LNCaP clone FGC (cell line): ENCODE data around the gene SLC25A39.
A peak's percentile ranks its signal among the peaks of the same experiment; 100 is the strongest.
"Not testable (repeated sequence)": the region's sequence is repeated elsewhere in the genome, so short reads cannot be mapped to it uniquely, and the experiment has no call there.

Source experiments
- DNase-seq: peaks from one replicate; pipeline ENCODE4 v3.0.0-alpha.2; 2011; ENCODE audit warnings: low read depth
- H3K4me3 ChIP-seq: 2 replicates; pipeline ENCODE4 v1.5.1; 2011; ENCODE audit warnings: mild to moderate bottlenecking, low read depth, low read length, control low read depth
- TF ChIP-seq, protein P1 (sequence below): IDR thresholded peaks from 2 replicates; pipeline ENCODE4 v1.5.1; 2012; ENCODE audit warnings: mild to moderate bottlenecking; ENCODE audit not compliant: control insufficient read depth, insufficient read depth; ENCODE audit errors: extremely low read depth

The SLC25A39 gene, protein sequence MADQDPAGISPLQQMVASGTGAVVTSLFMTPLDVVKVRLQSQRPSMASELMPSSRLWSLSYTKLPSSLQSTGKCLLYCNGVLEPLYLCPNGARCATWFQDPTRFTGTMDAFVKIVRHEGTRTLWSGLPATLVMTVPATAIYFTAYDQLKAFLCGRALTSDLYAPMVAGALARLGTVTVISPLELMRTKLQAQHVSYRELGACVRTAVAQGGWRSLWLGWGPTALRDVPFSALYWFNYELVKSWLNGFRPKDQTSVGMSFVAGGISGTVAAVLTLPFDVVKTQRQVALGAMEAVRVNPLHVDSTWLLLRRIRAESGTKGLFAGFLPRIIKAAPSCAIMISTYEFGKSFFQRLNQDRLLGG

DNA sequence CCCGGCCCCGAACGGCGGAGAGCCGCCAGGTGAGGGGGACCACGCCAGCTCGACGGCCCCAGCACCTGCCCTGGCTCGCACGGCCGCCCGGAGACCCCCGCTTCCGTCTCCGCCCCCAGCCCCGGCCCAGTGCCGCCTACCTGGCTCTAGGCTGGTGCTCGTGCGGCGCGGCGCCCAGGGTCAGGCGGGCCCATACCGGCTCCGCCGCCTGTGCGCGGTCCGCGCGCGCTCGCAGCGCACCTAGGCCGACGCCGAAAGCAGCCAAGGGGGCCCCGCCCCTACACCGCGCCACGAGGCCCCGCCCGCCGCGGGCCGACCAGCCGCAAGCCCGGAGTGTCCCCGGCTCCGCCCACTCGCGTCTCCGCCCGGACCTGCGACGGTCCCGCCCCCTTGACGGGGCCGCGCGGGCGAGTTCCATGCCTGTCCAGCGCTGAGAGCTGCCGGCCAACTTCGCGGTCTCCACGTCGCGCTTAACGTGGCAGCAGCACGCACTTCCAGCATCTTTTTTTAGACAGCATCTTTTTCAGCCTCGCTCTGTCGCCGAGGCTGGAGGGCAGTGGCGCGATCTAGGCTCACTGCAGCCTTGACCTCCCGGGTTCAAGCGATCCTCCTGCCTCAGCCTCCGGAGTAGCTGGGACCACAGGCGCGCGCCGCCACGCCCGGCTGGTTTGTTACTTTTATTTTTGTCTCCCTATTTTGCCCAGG lies at the start of gene SLC25A39:
TSS of gene SLC25A39 (minus strand) at position 253 of the 705 bp plus-strand sequence. CDS start 1,261 bp downstream, outside the sequence.
- TF ChIP-seq, protein P1, sequence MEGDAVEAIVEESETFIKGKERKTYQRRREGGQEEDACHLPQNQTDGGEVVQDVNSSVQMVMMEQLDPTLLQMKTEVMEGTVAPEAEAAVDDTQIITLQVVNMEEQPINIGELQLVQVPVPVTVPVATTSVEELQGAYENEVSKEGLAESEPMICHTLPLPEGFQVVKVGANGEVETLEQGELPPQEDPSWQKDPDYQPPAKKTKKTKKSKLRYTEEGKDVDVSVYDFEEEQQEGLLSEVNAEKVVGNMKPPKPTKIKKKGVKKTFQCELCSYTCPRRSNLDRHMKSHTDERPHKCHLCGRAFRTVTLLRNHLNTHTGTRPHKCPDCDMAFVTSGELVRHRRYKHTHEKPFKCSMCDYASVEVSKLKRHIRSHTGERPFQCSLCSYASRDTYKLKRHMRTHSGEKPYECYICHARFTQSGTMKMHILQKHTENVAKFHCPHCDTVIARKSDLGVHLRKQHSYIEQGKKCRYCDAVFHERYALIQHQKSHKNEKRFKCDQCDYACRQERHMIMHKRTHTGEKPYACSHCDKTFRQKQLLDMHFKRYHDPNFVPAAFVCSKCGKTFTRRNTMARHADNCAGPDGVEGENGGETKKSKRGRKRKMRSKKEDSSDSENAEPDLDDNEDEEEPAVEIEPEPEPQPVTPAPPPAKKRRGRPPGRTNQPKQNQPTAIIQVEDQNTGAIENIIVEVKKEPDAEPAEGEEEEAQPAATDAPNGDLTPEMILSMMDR = no peak
- H3K4me3 ChIP-seq = peak within 1 kb of the TSS; percentile 81
- peak; percentile 51 for DNase-seq

- H3K4me3 ChIP-seq = no peak overlapping the region
- no peak for DNase-seq
- TF ChIP-seq, protein P1 = no peak
Measured at GRCh38 chr17:44372036-44372435, 47.4 kb upstream of the SLC25A39 start.

GRCh38 chr17:44369414-44370023 lies 44.9 kb upstream of the SLC25A39 start:
- not testable (repeated sequence) for DNase-seq, H3K4me3 ChIP-seq

DNA sequence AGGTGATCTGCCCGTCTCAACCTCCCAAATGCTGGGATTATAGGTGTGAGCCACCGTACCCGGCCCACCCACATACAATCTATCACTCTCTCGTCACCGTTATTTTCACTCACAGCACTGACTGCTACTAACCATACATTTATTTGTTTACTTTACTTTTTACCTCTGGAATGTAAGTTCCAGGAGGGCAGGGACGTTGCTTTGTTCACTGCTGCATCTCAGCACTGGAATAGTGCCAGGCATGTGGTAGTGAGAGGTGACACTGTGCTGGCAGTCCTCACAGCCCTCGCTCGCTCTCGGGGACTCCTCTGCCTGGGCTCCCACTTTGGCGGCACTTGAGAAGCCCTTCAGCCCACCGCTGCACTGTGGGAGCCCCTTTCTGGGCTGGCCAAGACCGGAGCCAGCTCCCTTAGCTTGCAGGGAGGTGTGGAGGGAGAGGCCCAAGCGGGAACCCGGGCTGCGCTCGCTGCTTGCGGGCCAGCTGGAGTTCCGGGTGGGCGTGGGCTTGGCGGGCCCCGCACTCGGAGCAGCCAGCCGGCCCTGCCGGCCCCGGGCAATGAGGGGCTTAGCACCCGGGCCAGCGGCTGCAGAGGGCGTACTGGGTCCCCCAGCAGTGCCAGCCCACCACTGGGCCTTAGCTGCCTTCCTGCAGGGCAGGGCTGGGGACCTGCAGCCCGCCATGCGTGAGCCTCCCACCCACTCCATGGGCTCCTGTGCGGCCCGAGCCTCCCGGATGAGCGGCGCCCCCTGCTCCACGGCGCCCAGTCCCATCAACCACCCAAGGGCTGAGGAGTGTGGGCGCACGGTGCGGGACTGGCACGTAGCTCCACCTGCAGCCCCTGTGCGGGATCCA lies 44.0 kb upstream of the SLC25A39 start:
- not testable (repeated sequence) for H3K4me3 ChIP-seq, DNase-seq

DNA sequence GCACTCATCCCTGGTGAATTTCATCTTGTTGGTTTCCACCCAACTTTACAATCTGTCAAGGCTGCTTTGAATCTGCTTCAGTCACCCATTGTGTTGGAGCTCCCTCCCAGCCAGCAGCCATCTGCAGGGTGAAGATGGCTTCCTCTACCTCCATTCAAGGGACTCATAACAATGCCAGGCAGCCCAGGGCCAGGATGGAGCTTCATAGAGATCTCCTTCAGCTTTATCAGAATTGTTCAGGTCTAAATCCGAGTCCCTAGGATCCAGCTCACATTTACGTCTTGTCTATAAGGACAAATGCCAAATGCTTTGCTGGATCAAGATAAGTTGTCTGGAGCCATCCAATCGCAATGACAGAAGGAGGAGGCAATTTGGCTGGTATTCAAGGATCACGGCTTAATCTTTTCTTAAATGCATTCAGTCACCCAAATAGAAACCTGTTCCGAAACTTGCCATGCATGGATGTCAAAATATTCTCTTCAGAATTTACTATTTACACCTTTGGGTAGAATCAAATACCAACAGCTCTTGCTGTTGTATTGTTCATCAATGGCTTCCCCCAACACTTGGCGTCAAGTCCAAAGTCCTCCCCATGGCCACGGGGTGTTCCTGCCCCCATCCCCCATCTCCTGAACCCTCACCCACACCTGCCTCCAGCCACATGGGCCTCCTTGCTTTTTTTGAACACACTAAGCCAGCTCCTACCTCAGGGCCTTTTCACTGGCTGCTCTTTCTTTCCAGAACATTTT lies 42.8 kb upstream of the SLC25A39 start:
- DNase-seq = no peak
- TF ChIP-seq, protein P1 = no peak
- no peak overlapping the region for H3K4me3 ChIP-seq

GRCh38 chr17:44365051-44365450 lies 40.4 kb upstream of the SLC25A39 start:
- H3K4me3 ChIP-seq, DNase-seq: not testable (repeated sequence)

DNA sequence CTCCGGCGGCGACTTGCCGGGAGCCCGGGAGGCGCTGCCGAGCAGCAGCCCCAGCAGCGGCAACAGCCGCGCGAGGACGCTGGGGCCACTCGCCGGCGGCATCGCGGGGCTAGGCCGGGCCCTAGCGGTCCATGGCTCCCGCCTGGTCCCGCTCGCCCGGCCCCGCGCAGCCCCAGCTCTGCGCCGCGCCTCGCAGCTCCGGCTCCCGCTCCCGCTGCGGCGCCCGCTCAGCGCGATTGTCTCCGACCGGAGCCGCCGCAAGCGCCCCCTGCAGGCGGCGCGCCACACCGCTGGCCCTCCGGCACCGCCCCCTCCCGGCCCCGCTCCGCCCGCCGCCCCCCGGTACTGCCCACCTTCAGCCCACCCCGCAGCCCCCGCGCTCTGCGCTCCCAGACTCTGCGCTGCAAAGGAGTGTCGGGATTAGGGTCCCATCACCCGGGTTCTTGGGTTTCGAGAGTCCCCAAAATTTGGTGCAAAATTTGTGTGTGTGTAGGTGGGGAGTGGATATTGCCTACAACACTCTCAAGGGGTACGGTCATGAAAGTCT lies 39.1 kb upstream of the SLC25A39 start, which contains the start of gene FAM171A2:
TSS of gene FAM171A2 (minus strand) at position 241 of the 547 bp plus-strand sequence. CDS start at position 102, 139 bp downstream.
- no peak for DNase-seq
- TF ChIP-seq, protein P1 = peak; percentile 67
- H3K4me3 ChIP-seq = peak within 1 kb of the TSS; percentile 59
